SK-N-SH treated with all-trans-retinoic acid at 6 μM for 48 hours (cell line): ENCODE measurements around the gene POLE.

Experiments
- ARNTL ChIP-seq: fragments of 450-650 bp; formaldehyde crosslinking; IDR thresholded peaks from 2 replicates; pipeline ENCODE4 v1.5.0; 2020; ENCODE audit warnings: low read depth, mild to moderate bottlenecking, moderate library complexity, borderline replicate concordance
- BACH2 ChIP-seq: fragments of 250-450 bp; sonication (Bioruptor Pico); IDR thresholded peaks from 2 replicates; pipeline ENCODE4 v1.9.0; 2021; ENCODE audit warnings: mild to moderate bottlenecking, borderline replicate concordance
- RARB ChIP-seq: fragments of 250-450 bp; sonication (Bioruptor Pico); IDR thresholded peaks from 2 replicates; pipeline ENCODE4 v1.8.0; 2021; ENCODE audit warnings: mild to moderate bottlenecking, moderate library complexity
- TF ChIP-seq, protein P1 (sequence below): fragments of 250-450 bp; sonication (Bioruptor Pico); IDR thresholded peaks from 2 replicates; pipeline ENCODE4 v1.5.1; 2020; ENCODE audit warnings: low read depth, mild to moderate bottlenecking, moderate library complexity
- TF ChIP-seq, protein P2 (sequence below): fragments of 250-450 bp; sonication (Bioruptor Pico); IDR thresholded peaks from 2 replicates; pipeline ENCODE4 v1.5.1; 2021; ENCODE audit warnings: mild to moderate bottlenecking, moderate library complexity

DNA sequence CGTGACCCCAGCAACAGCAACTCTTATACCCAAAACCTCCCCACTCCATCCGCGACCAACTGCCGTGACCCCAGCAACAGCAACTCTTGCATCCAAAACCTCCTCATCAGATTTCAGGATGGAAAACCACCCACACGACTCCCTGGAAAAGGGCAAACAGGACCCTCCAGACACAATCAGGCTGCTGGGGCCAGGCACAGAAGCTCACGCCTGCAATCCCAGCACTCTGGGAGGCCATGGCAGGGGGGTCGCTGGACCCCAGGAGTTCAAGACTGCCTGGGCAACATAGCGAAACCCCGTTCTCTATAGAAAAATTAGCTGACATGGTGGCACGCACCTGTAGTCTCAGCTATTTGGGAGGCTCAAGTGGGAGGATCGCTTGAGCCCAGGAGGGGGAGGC is 43.2 kb upstream of the POLE start:
- TF ChIP-seq BACH2 (no peak), ARNTL (CRISPR knock-in tag) (no peak), RARB (CRISPR knock-in tag) (no peak)
- TF ChIP-seq, protein P1, sequence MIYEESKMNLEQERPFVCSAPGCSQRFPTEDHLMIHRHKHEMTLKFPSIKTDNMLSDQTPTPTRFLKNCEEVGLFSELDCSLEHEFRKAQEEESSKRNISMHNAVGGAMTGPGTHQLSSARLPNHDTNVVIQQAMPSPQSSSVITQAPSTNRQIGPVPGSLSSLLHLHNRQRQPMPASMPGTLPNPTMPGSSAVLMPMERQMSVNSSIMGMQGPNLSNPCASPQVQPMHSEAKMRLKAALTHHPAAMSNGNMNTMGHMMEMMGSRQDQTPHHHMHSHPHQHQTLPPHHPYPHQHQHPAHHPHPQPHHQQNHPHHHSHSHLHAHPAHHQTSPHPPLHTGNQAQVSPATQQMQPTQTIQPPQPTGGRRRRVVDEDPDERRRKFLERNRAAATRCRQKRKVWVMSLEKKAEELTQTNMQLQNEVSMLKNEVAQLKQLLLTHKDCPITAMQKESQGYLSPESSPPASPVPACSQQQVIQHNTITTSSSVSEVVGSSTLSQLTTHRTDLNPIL: no peak
- TF ChIP-seq, protein P2, sequence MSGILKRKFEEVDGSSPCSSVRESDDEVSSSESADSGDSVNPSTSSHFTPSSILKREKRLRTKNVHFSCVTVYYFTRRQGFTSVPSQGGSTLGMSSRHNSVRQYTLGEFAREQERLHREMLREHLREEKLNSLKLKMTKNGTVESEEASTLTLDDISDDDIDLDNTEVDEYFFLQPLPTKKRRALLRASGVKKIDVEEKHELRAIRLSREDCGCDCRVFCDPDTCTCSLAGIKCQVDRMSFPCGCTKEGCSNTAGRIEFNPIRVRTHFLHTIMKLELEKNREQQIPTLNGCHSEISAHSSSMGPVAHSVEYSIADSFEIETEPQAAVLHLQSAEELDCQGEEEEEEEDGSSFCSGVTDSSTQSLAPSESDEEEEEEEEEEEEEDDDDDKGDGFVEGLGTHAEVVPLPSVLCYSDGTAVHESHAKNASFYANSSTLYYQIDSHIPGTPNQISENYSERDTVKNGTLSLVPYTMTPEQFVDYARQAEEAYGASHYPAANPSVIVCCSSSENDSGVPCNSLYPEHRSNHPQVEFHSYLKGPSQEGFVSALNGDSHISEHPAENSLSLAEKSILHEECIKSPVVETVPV: no peak
